Measurements from ENCODE around the gene LANCL2. TPM values are rescaled to one million over a fixed set of nuclear protein-coding genes. Genes with fewer than 3 reads are reported as not detected.

The LANCL2 gene
- total RNA-seq (2022; extraction: Qiagen RNA extraction; ENCODE audit: low read depth), result 13.5 to 18.2 TPM (median 15.2 TPM) in 5 replicates

GRCh38 chr7:55365205-55365674, at the start of gene LANCL2:
Gene LANCL2 (plus strand): TSS chr7:55365337. CDS start chr7:55366026, 689 bp downstream.

Other genes starting within 250 kb of the LANCL2 start
- 85.5 to 99.2 TPM (median 92.6 TPM) in 5 replicates for gene VOPP1, start 207.2 kb downstream of the LANCL2 start, total RNA-seq (2022; extraction: Qiagen RNA extraction; ENCODE audit: low read depth)